Measurements from ENCODE around the gene WTIP.
A peak's percentile ranks its signal among the peaks of the same experiment; 100 is the strongest.

WTIP gene

GRCh38 chr19:34500656-34501120, 19.1 kb downstream of the WTIP start:
- H3K4me3 ChIP-seq (ENCODE audit: low read depth, low read length) = no peak overlapping the region
- no peak for TF ChIP-seq CTCF (IDR thresholded peaks at IDR 0.05; ENCODE audit: control insufficient read depth, extremely low read depth, insufficient read depth)
- no peak for DNase-seq (ENCODE audit: low read depth)

GRCh38 chr19:34501339-34502320, 20.1 kb downstream of the WTIP start:
- H3K4me3 ChIP-seq (ENCODE audit: low read depth, low read length) = no peak overlapping the region
- DNase-seq (ENCODE audit: low read depth) = peak; percentile 63
- peak; percentile 100 for TF ChIP-seq CTCF (IDR thresholded peaks at IDR 0.05; ENCODE audit: control insufficient read depth, extremely low read depth, insufficient read depth)

GRCh38 chr19:34502582-34503411, 21.2 kb downstream of the WTIP start:
- no peak for DNase-seq (ENCODE audit: low read depth)
- TF ChIP-seq CTCF (IDR thresholded peaks at IDR 0.05; ENCODE audit: control insufficient read depth, extremely low read depth, insufficient read depth) = no peak
- no peak overlapping the region for H3K4me3 ChIP-seq (ENCODE audit: low read depth, low read length)

GRCh38 chr19:34503531-34504272, 22.1 kb downstream of the WTIP start:
- no peak for DNase-seq (ENCODE audit: low read depth)
- no peak overlapping the region for H3K4me3 ChIP-seq (ENCODE audit: low read depth, low read length)
- TF ChIP-seq CTCF (IDR thresholded peaks at IDR 0.05; ENCODE audit: control insufficient read depth, extremely low read depth, insufficient read depth) = no peak

- no peak for TF ChIP-seq CTCF (IDR thresholded peaks at IDR 0.05; ENCODE audit: control insufficient read depth, extremely low read depth, insufficient read depth)
- DNase-seq (ENCODE audit: low read depth) = no peak
- no peak overlapping the region for H3K4me3 ChIP-seq (ENCODE audit: low read depth, low read length)
Measured at GRCh38 chr19:34504273-34504808, 22.8 kb downstream of the WTIP start.

GRCh38 chr19:34504809-34505291, 23.3 kb downstream of the WTIP start:
- no peak for DNase-seq (ENCODE audit: low read depth)
- no peak overlapping the region for H3K4me3 ChIP-seq (ENCODE audit: low read depth, low read length)
- TF ChIP-seq CTCF (IDR thresholded peaks at IDR 0.05; ENCODE audit: control insufficient read depth, extremely low read depth, insufficient read depth) = no peak

Measured in LNCaP clone FGC (cell line).